ENCODE results near the gene AP2S1. TPM values are rescaled to one million over a fixed set of nuclear protein-coding genes. Genes with fewer than 3 reads are reported as not detected.
A peak's percentile ranks its signal among the peaks of the same experiment; 100 is the strongest.
"Not testable (repeated sequence)": the region's sequence is repeated elsewhere in the genome, so short reads cannot be mapped to it uniquely, and the experiment has no call there.

Gene AP2S1
- total RNA-seq, 2 experiments from 2014 or later, result 103 to 110 TPM

GRCh38 chr19:46881092-46881491 lies 30.4 kb upstream of the AP2S1 start:
- Mint-ChIP-seq H3K4me3 (no peak overlapping the region), H3K27ac (no peak overlapping the region), H3K36me3 (no peaks in the 10 kb centered on the region), H3K4me1 (peaks cover 3% of the 10 kb centered on the region), H3K9me3 (no peaks in the 10 kb centered on the region), H3K27me3 (no peaks in the 10 kb centered on the region)
- ATAC-seq (ENCODE audit: low read depth) (no peak), DNase-seq (no peak)
- POLR2A ChIA-PET, result interaction anchor here (0.6 to 0.9 kb wide), 3 partner anchors 9 to 279 kb away, joined by 4 to 7 read pairs (median 4); no protein-coding TSS in a partner anchor

- no peak overlapping the region for H3K27ac Mint-ChIP-seq
- no peak overlapping the region for H3K4me3 Mint-ChIP-seq
- H3K27me3 Mint-ChIP-seq, result no peaks in the 10 kb centered on the region
- H3K4me1 Mint-ChIP-seq, result peaks cover 1% of the 10 kb centered on the region
- no peaks in the 10 kb centered on the region for H3K9me3 Mint-ChIP-seq
- no peak for ATAC-seq (ENCODE audit: low read depth)
- no peak for DNase-seq
- H3K36me3 Mint-ChIP-seq, result peaks cover 3% of the 10 kb centered on the region
- POLR2A ChIA-PET, result no interaction called here
These were observed 29.8 kb upstream of the AP2S1 start for GRCh38 chr19:46880431-46880830.

DNA sequence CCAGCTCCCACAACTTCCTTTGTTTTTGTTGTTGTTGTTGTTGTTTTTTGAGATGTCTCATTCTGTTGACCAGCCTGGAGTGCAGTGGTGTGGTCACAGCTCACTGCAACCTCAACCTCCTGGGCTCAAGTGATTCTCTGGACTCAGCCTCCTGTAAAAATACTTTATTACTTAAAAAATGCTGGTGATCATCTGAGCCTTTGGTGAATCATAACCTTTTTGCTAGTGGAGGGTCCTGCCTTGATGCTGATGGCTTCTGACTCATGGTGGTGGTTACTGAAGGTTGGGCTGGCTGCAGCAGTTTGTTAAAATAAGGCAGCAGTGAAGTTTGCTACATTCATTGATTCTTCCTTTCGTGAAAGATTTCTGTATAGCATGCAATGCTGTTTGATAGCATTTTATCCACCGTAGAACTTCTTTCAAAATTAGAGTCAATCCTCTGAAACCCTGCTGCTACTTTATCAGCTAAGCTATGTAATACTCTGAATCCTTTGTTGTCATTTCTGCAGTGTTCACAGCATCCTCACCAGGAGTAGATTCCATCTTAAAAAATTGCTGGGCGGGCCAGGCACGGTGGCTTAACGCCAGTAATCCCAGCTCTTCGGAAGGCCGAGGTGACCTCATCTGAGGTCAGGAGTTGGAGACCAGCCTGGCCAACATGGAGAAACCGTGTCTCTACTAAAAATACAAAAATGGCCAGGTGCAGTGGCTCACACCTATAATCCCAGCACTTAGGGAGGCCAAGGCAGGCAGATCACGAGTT lies 28.1 kb upstream of the AP2S1 start:
- DNase-seq, result no peak
- no peaks in the 10 kb centered on the region for H3K27me3 Mint-ChIP-seq
- no peak overlapping the region for H3K27ac Mint-ChIP-seq
- no peak for ATAC-seq (ENCODE audit: low read depth)
- POLR2A ChIA-PET, result interaction anchor here (0.6 kb wide), 1 partner anchor 486 kb away, joined by 4 read pairs; no protein-coding TSS in a partner anchor
- H3K36me3 Mint-ChIP-seq, result peaks cover 3% of the 10 kb centered on the region
- H3K4me3 Mint-ChIP-seq, result no peak overlapping the region
- H3K4me1 Mint-ChIP-seq, result peaks cover 1% of the 10 kb centered on the region
- H3K9me3 Mint-ChIP-seq, result no peaks in the 10 kb centered on the region

DNA sequence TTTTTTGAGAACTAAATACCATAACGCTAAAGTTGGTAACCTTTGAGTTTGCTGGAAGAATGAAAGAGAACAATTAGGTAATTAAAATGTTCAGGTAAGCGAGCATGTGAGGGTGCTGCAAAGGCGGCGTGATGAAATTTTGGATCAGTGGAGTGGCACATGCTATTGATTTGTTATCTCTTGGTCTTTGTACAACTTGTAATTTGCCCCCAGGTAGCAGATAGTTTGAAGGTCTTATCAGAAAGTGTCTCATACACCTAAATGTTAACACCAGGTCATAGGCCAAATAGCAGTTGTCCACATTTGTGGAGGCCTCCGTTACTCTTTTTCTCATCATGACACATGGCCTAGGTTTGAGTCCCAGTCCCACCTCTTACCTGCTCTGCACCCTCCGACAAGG lies 25.0 kb upstream of the AP2S1 start:
- no peak overlapping the region for H3K4me3 Mint-ChIP-seq
- H3K9me3 Mint-ChIP-seq, result no peaks in the 10 kb centered on the region
- no peak for ATAC-seq (ENCODE audit: low read depth)
- POLR2A ChIA-PET, result no interaction called here
- no peak overlapping the region for H3K27ac Mint-ChIP-seq
- no peaks in the 10 kb centered on the region for H3K27me3 Mint-ChIP-seq
- DNase-seq, result no peak
- H3K4me1 Mint-ChIP-seq, result peaks cover 1% of the 10 kb centered on the region
- H3K36me3 Mint-ChIP-seq, result peaks cover 3% of the 10 kb centered on the region

DNA sequence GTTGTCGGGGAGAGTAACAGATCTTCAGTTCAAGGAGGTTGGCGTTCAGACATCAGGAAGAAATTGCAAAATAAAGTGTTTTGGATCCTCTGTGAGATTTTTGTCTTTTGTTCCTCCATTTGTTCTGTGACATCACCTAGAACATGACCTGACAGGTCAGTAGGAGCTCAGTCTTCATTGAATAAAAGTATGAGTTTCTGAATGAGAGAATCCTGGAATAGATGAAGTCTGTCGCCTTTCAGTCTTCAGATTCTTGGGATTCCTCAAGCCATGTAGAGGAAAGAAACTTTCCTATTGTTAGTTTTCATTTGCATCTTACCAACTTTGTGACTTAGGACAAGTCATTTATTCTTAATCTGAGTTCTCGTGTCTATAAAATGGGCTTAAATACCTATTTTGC lies 24.6 kb upstream of the AP2S1 start:
- H3K27me3 Mint-ChIP-seq, result no peaks in the 10 kb centered on the region
- peaks cover 1% of the 10 kb centered on the region for H3K4me1 Mint-ChIP-seq
- peaks cover 3% of the 10 kb centered on the region for H3K36me3 Mint-ChIP-seq
- DNase-seq (no peak), ATAC-seq (ENCODE audit: low read depth) (no peak)
- H3K4me3 Mint-ChIP-seq, result no peak overlapping the region
- H3K27ac Mint-ChIP-seq, result no peak overlapping the region
- POLR2A ChIA-PET, result no interaction called here
- H3K9me3 Mint-ChIP-seq, result no peaks in the 10 kb centered on the region

GRCh38 chr19:46872967-46873366 lies 22.3 kb upstream of the AP2S1 start:
- POLR2A ChIA-PET, result no interaction called here
- no peak overlapping the region for H3K27ac Mint-ChIP-seq

GRCh38 chr19:46871173-46871572 lies 20.5 kb upstream of the AP2S1 start:
- H3K4me3 Mint-ChIP-seq; POLR2A ChIA-PET; H3K27ac Mint-ChIP-seq; DNase-seq; H3K27me3 Mint-ChIP-seq; ATAC-seq (ENCODE audit: low read depth); H3K9me3 Mint-ChIP-seq; H3K36me3 Mint-ChIP-seq: not testable (repeated sequence)
- peaks cover 15% of the 10 kb centered on the region for H3K4me1 Mint-ChIP-seq

More at GRCh38 chr19:46872967-46873366, 22.3 kb upstream of the AP2S1 start:
- H3K4me3 Mint-ChIP-seq, result no peak overlapping the region
- no peak for ATAC-seq (ENCODE audit: low read depth)
- no peak for DNase-seq
- peaks cover 6% of the 10 kb centered on the region for H3K4me1 Mint-ChIP-seq
- no peaks in the 10 kb centered on the region for H3K27me3 Mint-ChIP-seq
- peaks cover 3% of the 10 kb centered on the region for H3K36me3 Mint-ChIP-seq
- H3K9me3 Mint-ChIP-seq, result no peaks in the 10 kb centered on the region

GRCh38 chr19:46868025-46868802 lies 17.6 kb upstream of the AP2S1 start:
- no peak for DNase-seq
- ATAC-seq (ENCODE audit: low read depth), result no peak
- peaks cover 21% of the 10 kb centered on the region for H3K4me1 Mint-ChIP-seq

DNA sequence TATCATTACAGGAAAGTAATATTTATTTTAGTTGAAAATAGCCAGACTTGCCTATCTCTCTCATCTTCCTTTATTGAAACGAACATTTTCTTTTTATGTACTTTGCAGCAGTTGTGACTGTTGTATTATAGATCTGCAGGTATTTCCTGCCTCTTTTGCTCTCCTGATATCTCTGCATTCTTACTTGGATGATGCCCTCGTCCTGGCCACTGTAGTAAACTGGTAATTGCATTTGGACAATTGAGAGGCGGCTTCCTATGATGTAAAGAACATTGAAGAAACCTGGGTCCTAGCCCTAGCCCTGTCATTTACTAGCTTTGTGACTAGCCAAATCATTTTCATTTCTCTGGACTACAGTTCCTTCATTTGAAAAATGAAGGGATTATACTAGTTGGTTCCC lies 16.5 kb upstream of the AP2S1 start:
- DNase-seq, result no peak
- no peak overlapping the region for H3K27ac Mint-ChIP-seq
- POLR2A ChIA-PET, result interaction anchor here (0.6 kb wide), 1 partner anchor 60 kb away, joined by 3 read pairs; no protein-coding TSS in a partner anchor
- no peak overlapping the region for H3K4me3 Mint-ChIP-seq
- H3K9me3 Mint-ChIP-seq, result no peaks in the 10 kb centered on the region
- H3K27me3 Mint-ChIP-seq, result no peaks in the 10 kb centered on the region
- no peak for ATAC-seq (ENCODE audit: low read depth)
- peaks cover 5% of the 10 kb centered on the region for H3K36me3 Mint-ChIP-seq
- H3K4me1 Mint-ChIP-seq, result peaks cover 21% of the 10 kb centered on the region

More at GRCh38 chr19:46868025-46868802, 17.6 kb upstream of the AP2S1 start:
- Mint-ChIP-seq H3K4me3 (no peak overlapping the region), H3K9me3 (no peaks in the 10 kb centered on the region), H3K27me3 (no peaks in the 10 kb centered on the region), H3K27ac (no peak overlapping the region), H3K36me3 (peaks cover 5% of the 10 kb centered on the region)
- POLR2A ChIA-PET, result interaction anchor here (0.9 to 1.3 kb wide), 3 partner anchors 17 to 245 kb away, joined by 3 to 7 read pairs (median 6); partner anchors contain the start of gene ZC3H4

- Mint-ChIP-seq H3K36me3 (peaks cover 5% of the 10 kb centered on the region), H3K9me3 (no peaks in the 10 kb centered on the region), H3K4me1 (peaks cover 21% of the 10 kb centered on the region), H3K27me3 (no peaks in the 10 kb centered on the region), H3K4me3 (no peak overlapping the region), H3K27ac (no peak overlapping the region)
- DNase-seq (no peak), ATAC-seq (ENCODE audit: low read depth) (no peak)
- POLR2A ChIA-PET, result no interaction called here
These were observed 15.9 kb upstream of the AP2S1 start for GRCh38 chr19:46866407-46867136.

- H3K27me3 Mint-ChIP-seq, result no peaks in the 10 kb centered on the region
- no peak overlapping the region for H3K4me3 Mint-ChIP-seq
- H3K4me1 Mint-ChIP-seq, result peaks cover 25% of the 10 kb centered on the region
- ATAC-seq (ENCODE audit: low read depth) (no peak), DNase-seq (peak; percentile 10)
- H3K36me3 Mint-ChIP-seq, result peaks cover 6% of the 10 kb centered on the region
- no peaks in the 10 kb centered on the region for H3K9me3 Mint-ChIP-seq
- H3K27ac Mint-ChIP-seq, result no peak overlapping the region
- POLR2A ChIA-PET, result no interaction called here
These were observed 13.4 kb upstream of the AP2S1 start for GRCh38 chr19:46863818-46864629.

GRCh38 chr19:46862974-46863632 lies 12.5 kb upstream of the AP2S1 start:
- Mint-ChIP-seq H3K27me3 (no peaks in the 10 kb centered on the region), H3K9me3 (no peaks in the 10 kb centered on the region), H3K4me1 (peaks cover 21% of the 10 kb centered on the region), H3K4me3 (no peak overlapping the region), H3K36me3 (peaks cover 6% of the 10 kb centered on the region), H3K27ac (no peak overlapping the region)
- DNase-seq, result peak; percentile 14
- POLR2A ChIA-PET, result no interaction called here
- ATAC-seq (ENCODE audit: low read depth), result no peak
